Upper lobe of right lung (tissue), 1 donor: Measurements from ENCODE around the gene PROK2. TPM values are rescaled to one million over a fixed set of nuclear protein-coding genes. Genes with fewer than 3 reads are reported as not detected.

ENCODE experiments used
- ATAC-seq: fragments of 200-7000 bp; cut with Tn5 transposase; one replicate; pipeline ENCODE4 v1.9.1; 2020; ENCODE audit warnings: mild to moderate bottlenecking, moderate library complexity
- DNase-seq: peaks from one replicate; pipeline ENCODE4 v3.0.0-alpha.2; 2020
- H3K27ac ChIP-seq: fragments of 200-600 bp; one replicate; pipeline ENCODE4 v1.8.0; 2022
- H3K27me3 ChIP-seq: fragments of 200-600 bp; one replicate; pipeline ENCODE4 v1.8.0; 2022; ENCODE audit warnings: mild to moderate bottlenecking
- H3K36me3 ChIP-seq: fragments of 200-600 bp; one replicate; pipeline ENCODE4 v1.8.0; 2022
- H3K4me1 ChIP-seq: fragments of 200-600 bp; one replicate; pipeline ENCODE4 v1.8.0; 2022
- H3K4me3 ChIP-seq: fragments of 200-600 bp; one replicate; pipeline ENCODE4 v1.8.0; 2022; ENCODE audit warnings: mild to moderate bottlenecking
- H3K9me3 ChIP-seq: fragments of 200-600 bp; one replicate; pipeline ENCODE4 v1.8.0; 2022
- intact Hi-C: fragments of 100-400 bp; cut with DNase I; formaldehyde crosslinking; loops from one replicate; pipeline ENCODE4 v1.11.0; 2022
- total RNA-seq: library from RNA; stranded (reverse); fragmentation: NEBNext Ultra II Directional; extraction: Animal tissue kit (Norgen Biotek cat#: 25700); gene quantifications from one replicate; pipeline ENCODE4 v1.2.1, GENCODE V29; 2021
- TF ChIP-seq, protein P1 (sequence below): fragments of 200-600 bp; IDR thresholded peaks from one replicate; pipeline ENCODE4 v1.8.0; 2022; ENCODE audit warnings: antibody characterized with exemption
- donor health status: DM: no; HTN: yes; CAD: no; lungs with severe emphysema.

The PROK2 gene
- total RNA-seq, 1 donor from 2014 or later = 4.1 TPM

DNA sequence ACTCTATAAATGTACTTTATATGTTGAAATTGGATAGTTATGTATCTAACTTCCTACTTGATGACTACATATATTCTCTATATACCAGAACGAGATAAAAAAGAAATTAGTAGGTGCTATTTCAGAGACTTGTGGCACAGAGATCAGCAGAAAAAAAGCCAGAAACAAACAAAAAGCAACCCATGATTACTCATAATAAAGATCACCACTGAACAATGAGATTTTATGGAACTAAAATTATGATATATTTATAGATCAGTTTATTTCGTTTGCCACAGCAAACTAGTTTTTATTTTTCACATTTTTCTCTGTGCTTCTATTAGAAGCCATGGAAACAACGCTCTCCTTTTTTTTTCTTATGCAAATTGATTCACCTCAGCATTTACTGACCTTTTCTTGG lies 15.1 kb upstream of the PROK2 start:
- Histone ChIP-seq H3K4me3 (no peak overlapping the region), H3K36me3 (no peaks in the 10 kb centered on the region), H3K4me1 (no peaks in the 10 kb centered on the region), H3K27ac (no peak overlapping the region), H3K27me3 (peaks cover 30% of the 10 kb centered on the region), H3K9me3 (no peaks in the 10 kb centered on the region)
- ATAC-seq (no peak), DNase-seq (no peak)
- TF ChIP-seq, protein P1, sequence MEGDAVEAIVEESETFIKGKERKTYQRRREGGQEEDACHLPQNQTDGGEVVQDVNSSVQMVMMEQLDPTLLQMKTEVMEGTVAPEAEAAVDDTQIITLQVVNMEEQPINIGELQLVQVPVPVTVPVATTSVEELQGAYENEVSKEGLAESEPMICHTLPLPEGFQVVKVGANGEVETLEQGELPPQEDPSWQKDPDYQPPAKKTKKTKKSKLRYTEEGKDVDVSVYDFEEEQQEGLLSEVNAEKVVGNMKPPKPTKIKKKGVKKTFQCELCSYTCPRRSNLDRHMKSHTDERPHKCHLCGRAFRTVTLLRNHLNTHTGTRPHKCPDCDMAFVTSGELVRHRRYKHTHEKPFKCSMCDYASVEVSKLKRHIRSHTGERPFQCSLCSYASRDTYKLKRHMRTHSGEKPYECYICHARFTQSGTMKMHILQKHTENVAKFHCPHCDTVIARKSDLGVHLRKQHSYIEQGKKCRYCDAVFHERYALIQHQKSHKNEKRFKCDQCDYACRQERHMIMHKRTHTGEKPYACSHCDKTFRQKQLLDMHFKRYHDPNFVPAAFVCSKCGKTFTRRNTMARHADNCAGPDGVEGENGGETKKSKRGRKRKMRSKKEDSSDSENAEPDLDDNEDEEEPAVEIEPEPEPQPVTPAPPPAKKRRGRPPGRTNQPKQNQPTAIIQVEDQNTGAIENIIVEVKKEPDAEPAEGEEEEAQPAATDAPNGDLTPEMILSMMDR = no peak
- intact Hi-C loops = no loop called here

DNA sequence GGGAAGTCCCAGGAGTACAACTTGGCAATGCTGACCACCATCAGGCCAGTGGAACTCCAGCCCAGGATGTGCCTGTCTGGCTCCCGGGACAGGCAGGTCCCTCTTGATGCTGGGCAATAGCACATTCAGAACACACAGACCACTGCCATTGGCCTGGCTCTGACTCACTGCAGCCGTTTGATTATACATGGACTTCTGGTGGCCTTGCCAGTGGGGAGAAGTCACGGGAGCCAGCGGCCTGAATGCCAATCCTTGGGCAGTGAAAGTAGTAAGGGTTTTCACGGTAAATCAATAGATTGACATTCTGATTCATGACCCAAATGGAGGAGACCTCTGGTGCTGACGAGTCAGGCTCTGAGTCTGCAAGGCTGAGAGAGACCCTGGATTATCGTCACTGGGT lies 12.5 kb upstream of the PROK2 start:
- H3K27me3 ChIP-seq = peaks cover 27% of the 10 kb centered on the region
- H3K4me1 ChIP-seq = no peaks in the 10 kb centered on the region
- H3K36me3 ChIP-seq = no peaks in the 10 kb centered on the region
- intact Hi-C loops = no loop called here
- DNase-seq (no peak), ATAC-seq (no peak)
- TF ChIP-seq, protein P1 = no peak
- H3K4me3 ChIP-seq = no peak overlapping the region
- no peak overlapping the region for H3K27ac ChIP-seq
- H3K9me3 ChIP-seq = no peaks in the 10 kb centered on the region

DNA sequence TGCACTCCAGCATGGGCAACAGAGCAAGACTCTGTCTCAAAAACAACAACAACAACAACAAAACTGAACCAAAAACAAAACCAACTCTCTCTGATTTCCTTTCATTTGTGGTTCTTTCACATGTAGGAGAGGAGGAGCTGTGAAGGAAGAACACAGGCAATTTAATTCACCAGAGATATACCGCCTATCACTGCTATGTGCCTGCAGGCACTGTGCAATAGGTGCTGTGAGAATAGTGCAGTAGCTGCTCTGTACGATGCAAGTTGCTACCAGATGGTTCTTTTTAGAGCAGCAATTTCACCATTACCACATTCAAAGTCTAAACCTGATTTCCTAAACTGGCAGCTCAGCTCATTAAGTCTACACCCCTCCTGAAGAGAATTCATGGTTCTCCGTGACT lies 11.3 kb upstream of the PROK2 start:
- H3K9me3 ChIP-seq = no peaks in the 10 kb centered on the region
- no peak overlapping the region for H3K27ac ChIP-seq
- H3K4me1 ChIP-seq = no peaks in the 10 kb centered on the region
- intact Hi-C loops = no loop called here
- H3K36me3 ChIP-seq = no peaks in the 10 kb centered on the region
- no peak overlapping the region for H3K4me3 ChIP-seq
- ATAC-seq = no peak
- TF ChIP-seq, protein P1 = no peak
- H3K27me3 ChIP-seq = peaks cover 17% of the 10 kb centered on the region
- DNase-seq = no peak

DNA sequence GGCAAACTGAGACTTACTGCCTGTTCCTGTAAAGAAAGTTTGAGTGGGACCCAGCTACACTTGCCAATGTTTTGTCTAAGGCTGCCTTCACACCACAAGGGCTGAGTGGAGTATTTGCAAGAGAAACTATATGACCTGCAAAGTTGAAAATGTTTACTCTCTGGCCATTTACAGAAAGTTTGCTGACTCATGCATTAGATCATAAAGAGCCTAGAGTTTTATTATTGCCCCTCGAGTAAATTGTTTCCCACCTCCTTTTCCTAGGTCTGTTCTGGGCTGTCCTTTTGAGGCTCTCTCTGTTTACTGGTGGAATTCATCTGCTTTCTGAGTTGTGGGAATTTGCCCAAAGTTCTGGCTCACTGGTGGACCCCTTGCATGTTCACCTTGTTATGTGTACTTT lies 6.7 kb upstream of the PROK2 start:
- H3K27ac ChIP-seq = no peak overlapping the region
- H3K4me1 ChIP-seq = no peaks in the 10 kb centered on the region
- H3K9me3 ChIP-seq = no peaks in the 10 kb centered on the region
- H3K36me3 ChIP-seq = no peaks in the 10 kb centered on the region
- TF ChIP-seq, protein P1 = no peak
- DNase-seq (no peak), ATAC-seq (no peak)
- H3K4me3 ChIP-seq = no peak overlapping the region
- peaks cover 7% of the 10 kb centered on the region for H3K27me3 ChIP-seq
- intact Hi-C loops = no loop called here

DNA sequence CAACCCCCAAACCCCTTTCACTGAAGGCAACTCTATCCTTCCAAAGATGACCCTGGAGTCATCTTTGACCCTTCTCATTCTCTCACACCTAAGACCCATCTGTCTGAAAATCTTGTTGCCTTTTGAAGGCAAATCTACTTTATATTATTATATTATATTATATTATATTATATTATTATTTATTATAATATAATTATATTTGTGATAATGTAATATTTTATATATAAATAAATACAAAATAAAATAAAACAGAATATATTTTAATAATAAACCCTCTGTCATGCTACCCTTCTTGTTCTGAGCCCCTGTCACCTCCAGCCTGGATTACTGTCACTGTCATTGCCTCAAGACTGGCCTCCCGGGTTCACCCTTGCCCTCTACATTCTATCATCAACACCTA lies 5.0 kb upstream of the PROK2 start:
- H3K27ac ChIP-seq = no peak overlapping the region
- peaks cover 6% of the 10 kb centered on the region for H3K4me1 ChIP-seq
- H3K27me3 ChIP-seq = peaks cover 20% of the 10 kb centered on the region
- DNase-seq = no peak
- no peaks in the 10 kb centered on the region for H3K36me3 ChIP-seq
- TF ChIP-seq, protein P1 = no peak
- intact Hi-C loops = no loop called here
- ATAC-seq = no peak
- H3K4me3 ChIP-seq = no peak overlapping the region
- H3K9me3 ChIP-seq = no peaks in the 10 kb centered on the region

DNA sequence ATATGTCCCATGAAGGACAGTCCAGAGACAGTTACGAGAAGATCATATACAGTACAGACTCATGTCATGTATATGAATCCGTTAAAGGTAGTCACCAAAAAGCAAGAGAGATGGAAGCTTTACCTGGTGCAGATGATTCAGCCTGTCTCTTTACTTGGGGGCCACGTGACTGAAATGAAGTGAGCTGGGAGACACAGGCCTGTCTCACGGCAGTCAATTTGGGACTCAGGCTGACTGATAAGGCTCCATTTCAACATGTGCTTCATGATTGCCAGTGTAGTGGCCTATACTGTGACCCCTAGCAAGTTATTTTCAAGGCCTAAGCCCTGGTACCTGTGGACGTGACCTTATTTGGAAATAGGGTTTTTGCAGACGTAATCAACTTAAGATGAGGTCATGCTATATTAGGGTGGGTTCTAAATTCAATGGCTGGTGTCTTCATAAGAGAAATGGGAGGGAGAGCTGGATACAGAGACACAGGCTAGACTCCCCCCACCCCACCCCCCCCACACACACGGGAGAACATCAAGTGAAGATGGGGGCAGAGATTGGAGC lies 3.0 kb upstream of the PROK2 start:
- intact Hi-C loops = no loop called here
- TF ChIP-seq, protein P1 = no peak
- Histone ChIP-seq H3K4me3 (no peak overlapping the region), H3K27me3 (peaks cover 40% of the 10 kb centered on the region), H3K36me3 (no peaks in the 10 kb centered on the region), H3K27ac (no peak overlapping the region), H3K4me1 (peaks cover 14% of the 10 kb centered on the region), H3K9me3 (no peaks in the 10 kb centered on the region)
- ATAC-seq = no peak
- DNase-seq = no peak
